WTC11 (cell line): ENCODE measurements around the gene RPL15.

ENCODE experiments used
- ATF3 ChIP-seq: sonication (generic); formaldehyde crosslinking; conservative IDR thresholded peaks from 2 replicates; pipeline ENCODE4 v1.8.1; 2022; ENCODE audit warnings: mild to moderate bottlenecking, missing genetic modification reagents
- CREM ChIP-seq: sonication (generic); formaldehyde crosslinking; IDR thresholded peaks from 2 replicates; pipeline ENCODE4 v1.8.1; 2022; ENCODE audit warnings: mild to moderate bottlenecking, missing genetic modification reagents, moderate library complexity
- CTCF ChIP-seq: fragments of 200-600 bp; IDR thresholded peaks from 2 replicates; pipeline ENCODE4 v1.8.0; 2022; ENCODE audit warnings: antibody characterized with exemption
- E2F5 ChIP-seq: sonication (generic); formaldehyde crosslinking; IDR thresholded peaks from 2 replicates; pipeline ENCODE4 v1.8.1; 2022; ENCODE audit warnings: mild to moderate bottlenecking, moderate library complexity, missing genetic modification reagents
- FOXJ3 ChIP-seq: sonication (generic); formaldehyde crosslinking; IDR thresholded peaks from 2 replicates; pipeline ENCODE4 v1.9.0; 2021; ENCODE audit warnings: missing genetic modification reagents, mild to moderate bottlenecking, borderline replicate concordance
- HMGXB4 ChIP-seq: sonication (generic); formaldehyde crosslinking; IDR thresholded peaks from 2 replicates; pipeline ENCODE4 v1.8.1; 2023; ENCODE audit warnings: mild to moderate bottlenecking, moderate library complexity, missing genetic modification reagents
- IRF1 ChIP-seq: sonication (generic); formaldehyde crosslinking; IDR thresholded peaks from 2 replicates; pipeline ENCODE4 v1.8.0; 2023; ENCODE audit warnings: missing genetic modification reagents
- IRF2 ChIP-seq: sonication (generic); formaldehyde crosslinking; IDR thresholded peaks from 2 replicates; pipeline ENCODE4 v1.8.0; 2022; ENCODE audit warnings: low read depth, missing genetic modification reagents, borderline replicate concordance
- NR1H2 ChIP-seq: sonication (generic); formaldehyde crosslinking; IDR thresholded peaks from 2 replicates; pipeline ENCODE4 v1.9.0; 2021; ENCODE audit warnings: mild to moderate bottlenecking, moderate library complexity, missing genetic modification reagents
- NR3C1 ChIP-seq: sonication (generic); formaldehyde crosslinking; conservative IDR thresholded peaks from 2 replicates; pipeline ENCODE4 v1.8.1; 2023; ENCODE audit warnings: low read depth, mild to moderate bottlenecking, missing genetic modification reagents
- SMAD3 ChIP-seq: sonication (generic); formaldehyde crosslinking; IDR thresholded peaks from 2 replicates; pipeline ENCODE4 v1.8.0; 2022; ENCODE audit warnings: missing genetic modification reagents, mild to moderate bottlenecking, borderline replicate concordance
- USF2 ChIP-seq: sonication (generic); formaldehyde crosslinking; IDR thresholded peaks from 2 replicates; pipeline ENCODE4 v1.8.1; 2023; ENCODE audit warnings: mild to moderate bottlenecking, missing genetic modification reagents, moderate library complexity

GRCh38 chr3:23938688-23939087 lies 21.8 kb downstream of the RPL15 start:
- TF ChIP-seq CTCF (no peak), FOXJ3 (no peak), NR3C1 (CRISPR knock-in tag) (no peak), USF2 (CRISPR knock-in tag) (no peak), ATF3 (no peak), CREM (CRISPR knock-in tag) (no peak), NR1H2 (CRISPR knock-in tag) (no peak), HMGXB4 (CRISPR knock-in tag) (no peak), IRF2 (CRISPR knock-in tag) (no peak), IRF1 (no peak), E2F5 (no peak), SMAD3 (CRISPR knock-in tag) (no peak)
